H1 (cell line): Measurements from ENCODE around the gene SMOC2. TPM values are rescaled to one million over a fixed set of nuclear protein-coding genes. Genes with fewer than 3 reads are reported as not detected.
"Not testable (repeated sequence)": the region's sequence is repeated elsewhere in the genome, so short reads cannot be mapped to it uniquely, and the experiment has no call there.

Experiments
- CTCF ChIA-PET: fragments of 300-600 bp; sonication (Branson Sonifier 250); formaldehyde crosslinking; loops from one replicate; lab custom pipeline; 2021; ENCODE audit not compliant: partially characterized antibody; lab: Charles Lee
- POLR2A ChIA-PET: fragments of 300-600 bp; sonication (Branson Sonifier 250); formaldehyde crosslinking; loops from one replicate; lab custom pipeline; 2021; ENCODE audit warnings: inconsistent platforms; ENCODE audit not compliant: partially characterized antibody; lab: Charles Lee
- DNase-seq, 2 experiments: peaks; one replicate each; pipeline versions ENCODE4 v3.0.0 to v3.0.0-alpha.2; 2010 to 2022; ENCODE audit warnings: low spot score in 2 of 2, low read depth in 1 of 2, mixed read lengths in 1 of 2
- FAIRE-seq: peaks from 2 replicates; lab custom pipeline; 2011; peaks lifted over from hg19 to GRCh38; lab: Jason Lieb, UNC
- H2AFZ ChIP-seq: 2 replicates; pipeline ENCODE4 v1.8.1; 2012; ENCODE audit warnings: low read length, inconsistent platforms
- H2AK5ac ChIP-seq: 2 replicates; pipeline ENCODE4 v1.6.1; 2013; ENCODE audit warnings: low read depth, low read length
- H2BK120ac ChIP-seq: replicated peaks from 2 replicates; pipeline ENCODE3; 2013; ENCODE audit warnings: low read depth, low read length, inconsistent platforms
- H2BK12ac ChIP-seq: 2 replicates; pipeline ENCODE4 v1.6.1; 2013; ENCODE audit warnings: low read depth, low read length
- H2BK15ac ChIP-seq: 2 replicates; pipeline ENCODE4 v1.6.1; 2013; ENCODE audit warnings: low read length
- H2BK20ac ChIP-seq: 2 replicates; pipeline ENCODE4 v1.6.1; 2013; ENCODE audit warnings: low read length
- H2BK5ac ChIP-seq: 2 replicates; pipeline ENCODE4 v1.6.1; 2013; ENCODE audit warnings: low read depth, low read length
- H3K14ac ChIP-seq: 2 replicates; pipeline ENCODE4 v1.6.1; 2013; ENCODE audit warnings: inconsistent platforms; ENCODE audit not compliant: insufficient read length
- H3K18ac ChIP-seq: 2 replicates; pipeline ENCODE4 v1.6.1; 2013; ENCODE audit warnings: low read length; ENCODE audit errors: extremely low read depth
- H3K23ac ChIP-seq: 2 replicates; pipeline ENCODE4 v1.6.1; 2013; ENCODE audit warnings: inconsistent platforms; ENCODE audit not compliant: insufficient read length
- H3K23me2 ChIP-seq: 2 replicates; pipeline ENCODE4 v1.6.1; 2013; ENCODE audit warnings: low read depth, low read length
- H3K27ac ChIP-seq: 2 replicates; pipeline ENCODE4 v1.6.1; 2011; ENCODE audit warnings: low read depth, low read length, inconsistent platforms
- H3K27me3 ChIP-seq, 4 experiments: replicated peaks in 1 of 4; 1 replicate in 1 of 4; 2 replicates in 3 of 4; pipeline versions ENCODE4 v1.6.1 to v1.8.1; 2011 to 2013; ENCODE audit warnings: low read length in 3 of 4, mild to moderate bottlenecking in 3 of 4, inconsistent platforms in 2 of 4, mixed read lengths in 2 of 4, moderate library complexity in 1 of 4; ENCODE audit not compliant: control insufficient read depth in 3 of 4, insufficient read depth in 3 of 4; ENCODE audit errors: extremely low read depth in 1 of 4
- H3K36me3 ChIP-seq, 4 experiments: 2 replicates each; pipeline versions ENCODE4 v1.6.1 to v1.8.1; 2011 to 2013; ENCODE audit warnings: mild to moderate bottlenecking in 4 of 4, low read length in 3 of 4, moderate library complexity in 2 of 4, control low read depth in 1 of 4, inconsistent platforms in 1 of 4; ENCODE audit not compliant: insufficient read depth in 4 of 4, control insufficient read depth in 2 of 4
- H3K4ac ChIP-seq: replicated peaks from 2 replicates; pipeline ENCODE3; 2013; ENCODE audit warnings: low read length, low read depth, mixed read lengths, inconsistent platforms; ENCODE audit not compliant: insufficient read length
- H3K4me1 ChIP-seq, 4 experiments: replicated peaks in 1 of 4; 1 replicate in 1 of 4; 2 replicates in 3 of 4; pipeline versions ENCODE4 v1.6.1 to v1.8.1; 2011 to 2013; ENCODE audit warnings: low read length in 3 of 4, inconsistent platforms in 2 of 4, mixed read lengths in 1 of 4; ENCODE audit not compliant: insufficient read depth in 4 of 4, control insufficient read depth in 3 of 4
- H3K4me2 ChIP-seq, 2 experiments: 2 replicates each; pipeline versions ENCODE4 v1.6.1 to v1.8.1; 2011 to 2013; ENCODE audit warnings: low read depth in 2 of 2, low read length in 2 of 2, control low read depth in 1 of 2, inconsistent platforms in 1 of 2, mild to moderate bottlenecking in 1 of 2; ENCODE audit not compliant: insufficient read depth in 1 of 2
- H3K4me3 ChIP-seq, 4 experiments: fragments of 200-600, 300-600 bp in 1 of 4; sonication (generic), shearing (Covaris generic), sonication (Bioruptor Twin) in 1 of 4; 2 replicates each; pipeline versions ENCODE4 v1.5.1 to v1.8.1; 2011 to 2016; ENCODE audit warnings: low read length in 4 of 4, low read depth in 3 of 4, control low read depth in 2 of 4, inconsistent platforms in 2 of 4, mild to moderate bottlenecking in 2 of 4, mixed read lengths in 1 of 4, moderate library complexity in 1 of 4; ENCODE audit not compliant: insufficient read depth in 2 of 4; ENCODE audit errors: extremely low read depth in 1 of 4
- H3K56ac ChIP-seq: replicated peaks from 2 replicates; pipeline ENCODE3; 2013; ENCODE audit warnings: low read depth, mild to moderate bottlenecking, mixed read lengths, low read length, inconsistent platforms; ENCODE audit not compliant: insufficient read length
- H3K79me1 ChIP-seq: 2 replicates; pipeline ENCODE4 v1.6.1; 2013; ENCODE audit warnings: low read depth, low read length, control low read depth
- H3K79me2 ChIP-seq, 2 experiments: 2 replicates each; pipeline versions ENCODE4 v1.6.1 to v1.8.1; 2012 to 2013; ENCODE audit warnings: low read length in 2 of 2, mild to moderate bottlenecking in 2 of 2, inconsistent platforms in 1 of 2; ENCODE audit not compliant: insufficient read depth in 2 of 2, control insufficient read depth in 1 of 2
- H3K9ac ChIP-seq, 4 experiments: replicated peaks in 1 of 4; 1 replicate in 1 of 4; 2 replicates in 3 of 4; pipeline versions ENCODE4 v1.6.1 to v1.8.1; 2011 to 2013; ENCODE audit warnings: low read depth in 3 of 4, low read length in 3 of 4, control low read depth in 2 of 4, mild to moderate bottlenecking in 2 of 4, moderate library complexity in 2 of 4, inconsistent platforms in 1 of 4; ENCODE audit errors: extremely low read depth in 1 of 4
- H3K9me3 ChIP-seq, 2 experiments: 2 replicates each; pipeline versions ENCODE4 v1.6.1 to v1.8.1; 2012 to 2013; ENCODE audit warnings: mild to moderate bottlenecking in 2 of 2, moderate library complexity in 2 of 2, control low read depth in 1 of 2, inconsistent platforms in 1 of 2, low read depth in 1 of 2, low read length in 1 of 2, mixed read lengths in 1 of 2; ENCODE audit not compliant: insufficient read depth in 2 of 2
- H4K20me1 ChIP-seq, 2 experiments: replicated peaks in 1 of 2; 2 replicates each; pipeline versions ENCODE3 to v1.8.1; 2011 to 2013; ENCODE audit warnings: inconsistent platforms in 2 of 2, low read length in 2 of 2, mild to moderate bottlenecking in 1 of 2; ENCODE audit not compliant: insufficient read depth in 2 of 2, control insufficient read depth in 1 of 2
- H4K5ac ChIP-seq: 2 replicates; pipeline ENCODE4 v1.6.1; 2013; ENCODE audit warnings: low read length, low read depth, mixed read lengths, inconsistent platforms; ENCODE audit not compliant: insufficient read length
- H4K8ac ChIP-seq: 2 replicates; pipeline ENCODE4 v1.8.0; 2013; ENCODE audit warnings: mild to moderate bottlenecking, moderate library complexity, low read length, inconsistent platforms; ENCODE audit not compliant: insufficient read depth; ENCODE audit errors: extremely low read depth
- H4K91ac ChIP-seq: replicated peaks from 2 replicates; pipeline ENCODE3; 2013; ENCODE audit warnings: low read length, mixed read lengths, inconsistent platforms; ENCODE audit not compliant: insufficient read length
- CTCF ChIP-seq, 3 experiments: IDR thresholded peaks; 1 replicate in 2 of 3; 2 replicates in 1 of 3; pipeline versions ENCODE4 v1.5.1 to v1.6.1; 2011; ENCODE audit warnings: low read length in 3 of 3, mild to moderate bottlenecking in 3 of 3, inconsistent platforms in 2 of 3, low read depth in 1 of 3, moderate library complexity in 1 of 3; ENCODE audit not compliant: insufficient read depth in 1 of 3; ENCODE audit errors: control extremely low read depth in 1 of 3
- RAD21 ChIP-seq, 2 experiments: IDR thresholded peaks in 1 of 2; conservative IDR thresholded peaks in 1 of 2; 2 replicates each; pipeline ENCODE4 v1.6.1; 2011; ENCODE audit warnings: low read depth in 2 of 2, low read length in 2 of 2, improper control_type of control experiment in 1 of 2, inconsistent platforms in 1 of 2, mild to moderate bottlenecking in 1 of 2, moderate library complexity in 1 of 2
- TEAD4 ChIP-seq: IDR thresholded peaks from 2 replicates; pipeline ENCODE4 v1.6.1; 2012; ENCODE audit warnings: low read depth, low read length, inconsistent platforms, mixed read lengths
- WGBS, 2 experiments: shearing (Covaris generic) in 1 of 2; methylation state at CpG; one replicate each; pipeline versions ENCODE4 v1.1.6 to v1.1.7; 2013 to 2015; ENCODE audit warnings: low lambda C conversion rate in 2 of 2, mixed read lengths in 2 of 2, inconsistent platforms in 1 of 2, low coverage in 1 of 2, missing lambda C conversion rate in 1 of 2; ENCODE audit not compliant: insufficient replicate concordance in 2 of 2, insufficient coverage in 1 of 2, insufficient read length in 1 of 2; ENCODE audit errors: extremely low coverage in 1 of 2, missing lambda C conversion rate in 1 of 2; 5-methylcytosine and 5-hydroxymethylcytosine counted together
- polyA plus RNA-seq, 7 experiments: library from polyadenylated mRNA; depleted of rRNA in 3 of 7; stranded (reverse) in 5 of 7; unstranded in 2 of 7; fragments of >200 nt in 5 of 7; fragments of 200-250 nt in 2 of 7; gene quantifications; 1 replicate in 5 of 7; 2 replicates in 1 of 7; 4 replicates in 1 of 7; pipeline versions ENCODE4 v1.2.1 to v1.2.3, GENCODE V29; 2011 to 2013; ENCODE audit warnings: missing spikeins in 2 of 7, mixed read lengths in 2 of 7
- total RNA-seq: library from RNA; stranded (reverse); fragmentation: NEBNext Ultra II Directional; extraction: Animal tissue kit (Norgen Biotek cat#: 25700); gene quantifications from 2 replicates; pipeline ENCODE4 v1.2.1, GENCODE V29; 2021

Gene SMOC2
- total and polyA plus RNA-seq, 2 of the 8 experiments (the other 6 are each of a cell fraction or from before 2014, with no cell fraction given), result 7.7 to 8.5 TPM

- H3K4me3 ChIP-seq, H3K23me2 ChIP-seq, H3K79me2 ChIP-seq, H3K27ac ChIP-seq, H3K9me3 ChIP-seq, H2BK120ac ChIP-seq, H4K8ac ChIP-seq, H3K23ac ChIP-seq, H4K5ac ChIP-seq, H2AK5ac ChIP-seq, H3K56ac ChIP-seq, H2BK20ac ChIP-seq, H3K27me3 ChIP-seq, H3K4me2 ChIP-seq, DNase-seq, H3K18ac ChIP-seq, H4K91ac ChIP-seq, H2AFZ ChIP-seq, H2BK15ac ChIP-seq, H3K79me1 ChIP-seq, H3K4ac ChIP-seq, H3K36me3 ChIP-seq, H3K14ac ChIP-seq, H3K9ac ChIP-seq, H2BK5ac ChIP-seq, H4K20me1 ChIP-seq, FAIRE-seq, H2BK12ac ChIP-seq: not testable (repeated sequence)
- TF ChIP-seq RAD21 (IDR thresholded peaks at IDR 0.05 in 1 of 2, conservative IDR thresholded peaks at IDR 0.05 in 1 of 2; ENCODE audit: low read depth in 2 of 2, low read length in 2 of 2) (peak; percentile 31 to 39; a peak in 3 of 4 replicates), CTCF (IDR thresholded peaks at IDR 0.05; ENCODE audit: control extremely low read depth in 1 of 3, insufficient read depth in 1 of 3, low read depth in 1 of 3, low read length in 3 of 3) (peak in 2 of 3 experiments; percentile 26 to 77; a peak in 3 of 4 replicates), TEAD4 (peak; percentile 91)
- WGBS, 2 experiments, result no CpG with 5 or more reads among the region's 14 CpGs
- H3K4me1 ChIP-seq, result peaks cover 9 to 36% (median 19%) of the 10 kb centered on the region in 4 experiments
- POLR2A ChIA-PET, result interaction anchor here (1.2 kb wide), 1 partner anchor 11 kb away, joined by 4 read pairs; no protein-coding TSS in a partner anchor
- CTCF ChIA-PET, result interaction anchor here (0.6 to 3.2 kb wide), 3 partner anchors 13 to 608 kb away, joined by 3 to 19 read pairs (median 4); no protein-coding TSS in a partner anchor
Observed at GRCh38 chr6:168538188-168538891, 97.4 kb downstream of the SMOC2 start.
